ENCODE results near the gene BTG2. TPM values are rescaled to one million over a fixed set of nuclear protein-coding genes. Genes with fewer than 3 reads are reported as not detected.

BTG2 gene
- total RNA-seq, 1 experiment from 2014 or later: 13.2 TPM

GRCh38 chr1:203276408-203276807 lies 28.9 kb upstream of the BTG2 start:
- no peak for DNase-seq (ENCODE audit: low spot score)

- DNase-seq (ENCODE audit: low spot score): no peak
Measured at GRCh38 chr1:203276916-203277545, 28.3 kb upstream of the BTG2 start.

- no peak for DNase-seq (ENCODE audit: low spot score)
Measured at GRCh38 chr1:203278082-203278884, 27.0 kb upstream of the BTG2 start.

- no peak for DNase-seq (ENCODE audit: low spot score)
Measured at GRCh38 chr1:203278885-203279406, 26.4 kb upstream of the BTG2 start.

GRCh38 chr1:203280061-203280460 lies 25.3 kb upstream of the BTG2 start:
- DNase-seq (ENCODE audit: low spot score): no peak

GRCh38 chr1:203281033-203281432 lies 24.3 kb upstream of the BTG2 start:
- DNase-seq (ENCODE audit: low spot score): peak; percentile 55

- no peak for DNase-seq (ENCODE audit: low spot score)
Measured at GRCh38 chr1:203281851-203282661, 23.3 kb upstream of the BTG2 start.

GRCh38 chr1:203282720-203283542 lies 22.4 kb upstream of the BTG2 start:
- no peak for DNase-seq (ENCODE audit: low spot score)

- no peak for DNase-seq (ENCODE audit: low spot score)
Measured at GRCh38 chr1:203283597-203283996, 21.7 kb upstream of the BTG2 start.

GRCh38 chr1:203284411-203285123 lies 20.8 kb upstream of the BTG2 start:
- DNase-seq (ENCODE audit: low spot score): no peak

- DNase-seq (ENCODE audit: low spot score): no peak
Measured at GRCh38 chr1:203286161-203286984, 18.9 kb upstream of the BTG2 start.

- no peak for DNase-seq (ENCODE audit: low spot score)
Measured at GRCh38 chr1:203287109-203287893, 18.0 kb upstream of the BTG2 start.

GRCh38 chr1:203287898-203288297 lies 17.4 kb upstream of the BTG2 start:
- DNase-seq (ENCODE audit: low spot score): no peak

GRCh38 chr1:203288400-203288799 lies 16.9 kb upstream of the BTG2 start:
- DNase-seq (ENCODE audit: low spot score): no peak

GRCh38 chr1:203289281-203289981 lies 15.9 kb upstream of the BTG2 start:
- DNase-seq (ENCODE audit: low spot score): no peak

GRCh38 chr1:203289982-203290260 lies 15.4 kb upstream of the BTG2 start:
- no peak for DNase-seq (ENCODE audit: low spot score)

GRCh38 chr1:203290261-203291089 lies 14.8 kb upstream of the BTG2 start:
- DNase-seq (ENCODE audit: low spot score): no peak
